BLaER1 (cell line): ENCODE data around the gene LZTS2.
A peak's percentile ranks its signal among the peaks of the same experiment; 100 is the strongest.

ENCODE experiments used
- H3K27ac ChIP-seq: shearing (Covaris generic); formaldehyde crosslinking; 2 replicates; pipeline ENCODE4 v1.8.1; 2022
- H3K27me3 ChIP-seq: shearing (Covaris generic); formaldehyde crosslinking; 2 replicates; pipeline ENCODE4 v1.8.1; 2022
- H3K36me3 ChIP-seq: shearing (Covaris generic); formaldehyde crosslinking; 2 replicates; pipeline ENCODE4 v1.8.1; 2022
- H3K4me1 ChIP-seq: shearing (Covaris generic); formaldehyde crosslinking; 2 replicates; pipeline ENCODE4 v1.8.1; 2022
- H3K4me2 ChIP-seq: shearing (Covaris generic); formaldehyde crosslinking; 2 replicates; pipeline ENCODE4 v1.8.1; 2022
- H3K4me3 ChIP-seq: shearing (Covaris generic); formaldehyde crosslinking; 2 replicates; pipeline ENCODE4 v1.8.1; 2022
- H3K9ac ChIP-seq: shearing (Covaris generic); formaldehyde crosslinking; 2 replicates; pipeline ENCODE4 v1.8.1; 2022
- H3K9me3 ChIP-seq: shearing (Covaris generic); formaldehyde crosslinking; 2 replicates; pipeline ENCODE4 v1.8.1; 2022
- H4K20me1 ChIP-seq: shearing (Covaris generic); formaldehyde crosslinking; 2 replicates; pipeline ENCODE4 v1.8.1; 2022
- Cebpa-rat ChIP-seq: shearing (Covaris generic); IDR thresholded peaks from 2 replicates; pipeline ENCODE4 v1.8.1; 2022

Gene LZTS2, protein sequence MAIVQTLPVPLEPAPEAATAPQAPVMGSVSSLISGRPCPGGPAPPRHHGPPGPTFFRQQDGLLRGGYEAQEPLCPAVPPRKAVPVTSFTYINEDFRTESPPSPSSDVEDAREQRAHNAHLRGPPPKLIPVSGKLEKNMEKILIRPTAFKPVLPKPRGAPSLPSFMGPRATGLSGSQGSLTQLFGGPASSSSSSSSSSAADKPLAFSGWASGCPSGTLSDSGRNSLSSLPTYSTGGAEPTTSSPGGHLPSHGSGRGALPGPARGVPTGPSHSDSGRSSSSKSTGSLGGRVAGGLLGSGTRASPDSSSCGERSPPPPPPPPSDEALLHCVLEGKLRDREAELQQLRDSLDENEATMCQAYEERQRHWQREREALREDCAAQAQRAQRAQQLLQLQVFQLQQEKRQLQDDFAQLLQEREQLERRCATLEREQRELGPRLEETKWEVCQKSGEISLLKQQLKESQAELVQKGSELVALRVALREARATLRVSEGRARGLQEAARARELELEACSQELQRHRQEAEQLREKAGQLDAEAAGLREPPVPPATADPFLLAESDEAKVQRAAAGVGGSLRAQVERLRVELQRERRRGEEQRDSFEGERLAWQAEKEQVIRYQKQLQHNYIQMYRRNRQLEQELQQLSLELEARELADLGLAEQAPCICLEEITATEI

DNA sequence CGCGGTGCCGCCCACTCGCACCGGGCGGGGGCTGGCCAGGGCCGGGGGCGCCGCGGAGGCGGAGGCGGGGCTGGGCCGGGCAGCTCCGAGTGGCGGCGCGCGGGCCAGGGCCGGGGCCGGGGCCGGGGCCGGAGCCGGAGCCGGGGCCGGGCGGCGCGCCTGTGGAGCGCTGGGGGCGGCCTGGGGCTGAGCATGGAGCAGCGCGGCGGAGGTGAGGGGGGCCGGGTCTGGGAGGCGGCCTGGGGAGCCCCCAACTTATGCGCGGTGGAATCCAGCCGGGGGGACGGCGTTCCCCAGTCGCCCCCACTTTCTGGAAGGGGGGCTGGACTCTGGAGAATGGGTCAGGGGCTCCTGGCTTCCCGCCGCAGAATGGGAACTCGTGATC lies at the start of gene LZTS2:
Gene LZTS2, plus strand, starts transcription at position 67 of the 385 bp plus-strand sequence. CDS start 2,731 bp downstream, outside the sequence.
- peak within 1 kb of the TSS; percentile 98 for H3K9ac ChIP-seq
- H3K4me1 ChIP-seq: peaks cover 44% of the 10 kb centered on the region
- peak within 1 kb of the TSS; percentile 98 for H3K27ac ChIP-seq
- H4K20me1 ChIP-seq: peaks cover 35% of the 10 kb centered on the region
- no peak for TF ChIP-seq Cebpa-rat
- peaks cover 37% of the 10 kb centered on the region for H3K36me3 ChIP-seq
- H3K4me3 ChIP-seq: peak within 1 kb of the TSS; percentile 92
- no peaks in the 10 kb centered on the region for H3K27me3 ChIP-seq
- H3K9me3 ChIP-seq: no peaks in the 10 kb centered on the region
- H3K4me2 ChIP-seq: peak within 1 kb of the TSS; percentile 99

DNA sequence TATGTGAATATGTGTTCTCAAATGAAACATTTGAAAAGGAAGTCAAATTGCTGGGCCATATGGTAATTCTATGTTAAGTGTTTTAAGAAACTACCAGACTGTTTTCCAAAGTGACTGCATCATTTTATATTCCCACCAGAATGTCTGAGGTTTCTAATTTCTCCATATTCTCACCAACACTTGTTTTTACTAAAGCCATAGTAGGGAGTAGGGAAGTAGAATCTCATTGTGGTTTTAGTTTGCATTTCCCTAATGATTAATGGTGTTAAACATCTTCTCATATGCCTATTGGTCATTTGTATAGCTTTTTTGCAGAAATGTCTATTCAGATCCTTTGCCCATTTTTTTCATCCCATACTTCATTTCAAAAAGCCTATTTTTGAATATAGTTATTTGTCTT lies 39.4 kb upstream of the LZTS2 start:
- no peak overlapping the region for H3K9ac ChIP-seq
- no peaks in the 10 kb centered on the region for H3K4me1 ChIP-seq
- no peaks in the 10 kb centered on the region for H3K27me3 ChIP-seq
- peaks cover 83% of the 10 kb centered on the region for H3K36me3 ChIP-seq
- no peak overlapping the region for H3K4me2 ChIP-seq
- no peak overlapping the region for H3K27ac ChIP-seq
- no peaks in the 10 kb centered on the region for H3K9me3 ChIP-seq
- no peaks in the 10 kb centered on the region for H4K20me1 ChIP-seq
- no peak for TF ChIP-seq Cebpa-rat
- H3K4me3 ChIP-seq: no peak overlapping the region

DNA sequence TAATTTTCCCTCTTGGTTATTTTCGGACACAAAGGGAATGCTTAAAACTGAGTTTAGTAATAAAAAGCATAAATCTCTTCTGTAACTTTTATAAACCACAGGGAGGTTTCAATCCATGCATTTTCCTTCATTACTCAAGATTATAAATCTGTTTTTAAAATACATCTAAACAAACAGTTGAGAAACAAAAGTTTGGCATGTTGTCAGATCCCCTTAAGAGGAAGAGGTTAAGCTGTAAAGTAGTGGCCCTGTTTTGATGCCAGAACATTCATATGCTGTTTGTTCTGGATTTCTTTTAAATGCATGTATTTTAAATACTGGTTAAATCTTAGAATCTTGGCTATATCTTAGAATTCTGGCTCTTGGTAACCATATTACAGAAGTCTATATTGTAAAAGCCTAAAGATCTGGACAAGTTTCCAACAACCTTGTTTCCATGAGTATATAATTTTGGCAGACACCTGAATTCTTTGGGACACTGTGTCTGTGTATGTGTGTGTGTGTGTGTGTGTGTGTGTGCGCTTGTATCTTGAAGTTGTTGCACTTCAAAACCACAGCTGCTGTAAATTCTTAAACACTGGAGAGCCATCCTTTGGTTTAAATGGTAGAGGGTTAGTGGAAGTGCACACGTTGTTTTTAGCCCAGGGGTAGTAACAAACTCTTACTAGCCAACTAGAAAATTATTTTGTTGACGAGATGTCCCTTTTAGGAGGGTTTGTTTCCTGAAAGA lies 37.1 kb upstream of the LZTS2 start:
- no peaks in the 10 kb centered on the region for H3K27me3 ChIP-seq
- no peaks in the 10 kb centered on the region for H3K9me3 ChIP-seq
- H3K4me1 ChIP-seq: no peaks in the 10 kb centered on the region
- TF ChIP-seq Cebpa-rat: no peak
- no peaks in the 10 kb centered on the region for H4K20me1 ChIP-seq
- H3K9ac ChIP-seq: no peak overlapping the region
- no peak overlapping the region for H3K27ac ChIP-seq
- H3K4me2 ChIP-seq: no peak overlapping the region
- H3K36me3 ChIP-seq: peaks cover 79% of the 10 kb centered on the region
- no peak overlapping the region for H3K4me3 ChIP-seq

DNA sequence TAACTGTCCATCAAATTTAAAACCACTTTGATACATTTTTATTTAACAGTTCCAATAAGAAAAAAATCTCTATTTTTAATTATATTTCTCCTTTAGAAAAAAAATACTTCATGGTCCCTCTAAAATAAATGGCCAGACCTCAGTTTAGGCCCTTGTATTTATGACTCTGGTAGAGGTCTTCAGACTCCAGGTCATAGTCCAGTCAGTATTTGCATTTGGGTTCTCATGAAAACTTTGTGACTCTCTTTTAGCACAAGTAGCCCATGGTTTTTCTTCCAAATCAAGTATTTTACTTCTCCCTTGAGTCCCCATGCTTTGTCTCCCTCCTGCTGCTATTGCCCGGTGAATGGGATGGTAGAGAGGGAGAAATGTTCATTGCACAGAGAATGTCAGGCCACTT lies 35.8 kb upstream of the LZTS2 start:
- Histone ChIP-seq H3K4me1 (peaks cover 3% of the 10 kb centered on the region; the same call in 1 of the 2 replicates), H3K9me3 (no peaks in the 10 kb centered on the region), H3K36me3 (peaks cover 68% of the 10 kb centered on the region), H3K4me2 (no peak overlapping the region), H3K9ac (no peak overlapping the region), H3K4me3 (no peak overlapping the region), H3K27me3 (no peaks in the 10 kb centered on the region), H4K20me1 (no peaks in the 10 kb centered on the region), H3K27ac (no peak overlapping the region)
- TF ChIP-seq Cebpa-rat: no peak

DNA sequence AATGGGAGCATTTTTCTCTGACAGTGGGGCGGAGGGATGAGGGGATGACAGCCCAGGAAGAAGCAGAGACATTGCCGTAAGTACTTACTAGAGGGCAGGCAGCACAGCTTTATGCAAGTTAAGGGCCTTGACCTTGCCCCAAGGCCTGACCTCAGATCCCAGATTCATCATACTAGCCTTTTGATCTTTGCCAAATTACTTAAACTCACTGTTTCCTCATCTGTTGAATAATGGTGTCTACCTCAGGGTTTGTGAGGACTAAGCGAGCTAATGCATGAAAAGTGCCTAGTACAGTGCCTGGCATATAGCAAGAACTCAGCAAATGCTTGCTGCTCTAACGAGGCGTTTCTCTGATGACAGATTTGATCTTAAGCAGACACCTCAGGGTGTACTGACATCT lies 33.8 kb upstream of the LZTS2 start:
- H3K4me2 ChIP-seq: no peak overlapping the region
- H3K27ac ChIP-seq: no peak overlapping the region
- no peaks in the 10 kb centered on the region for H3K27me3 ChIP-seq
- H3K9me3 ChIP-seq: no peaks in the 10 kb centered on the region
- no peak for TF ChIP-seq Cebpa-rat
- peaks cover 16% of the 10 kb centered on the region for H3K4me1 ChIP-seq
- H3K4me3 ChIP-seq: no peak overlapping the region
- H4K20me1 ChIP-seq: no peaks in the 10 kb centered on the region
- H3K9ac ChIP-seq: no peak overlapping the region
- H3K36me3 ChIP-seq: peaks cover 52% of the 10 kb centered on the region

DNA sequence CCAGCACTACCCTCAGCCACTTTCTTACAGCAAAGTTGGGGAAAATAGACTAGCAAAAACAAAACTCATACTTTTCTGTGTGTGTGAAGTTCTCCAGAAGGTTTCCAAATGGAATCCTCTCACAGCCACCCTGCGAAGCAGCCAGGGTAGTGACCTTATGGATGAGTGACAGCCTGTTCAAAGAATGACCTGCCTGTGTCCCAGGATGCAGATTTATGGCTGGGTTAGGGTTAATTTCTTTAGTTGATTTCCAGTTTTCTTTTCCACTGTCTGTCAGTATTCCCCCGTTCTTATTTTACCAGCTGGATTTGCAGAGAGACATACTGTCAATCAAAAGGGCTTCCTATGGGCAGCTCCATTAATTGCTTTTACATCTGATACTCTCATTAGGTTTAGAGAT lies 32.7 kb upstream of the LZTS2 start:
- H3K36me3 ChIP-seq: peaks cover 49% of the 10 kb centered on the region
- no peaks in the 10 kb centered on the region for H3K9me3 ChIP-seq
- H3K4me3 ChIP-seq: no peak overlapping the region
- no peak overlapping the region for H3K9ac ChIP-seq
- no peak overlapping the region for H3K27ac ChIP-seq
- no peak for TF ChIP-seq Cebpa-rat
- H3K27me3 ChIP-seq: no peaks in the 10 kb centered on the region
- peaks cover 16% of the 10 kb centered on the region for H3K4me1 ChIP-seq
- no peak overlapping the region for H3K4me2 ChIP-seq
- no peaks in the 10 kb centered on the region for H4K20me1 ChIP-seq

DNA sequence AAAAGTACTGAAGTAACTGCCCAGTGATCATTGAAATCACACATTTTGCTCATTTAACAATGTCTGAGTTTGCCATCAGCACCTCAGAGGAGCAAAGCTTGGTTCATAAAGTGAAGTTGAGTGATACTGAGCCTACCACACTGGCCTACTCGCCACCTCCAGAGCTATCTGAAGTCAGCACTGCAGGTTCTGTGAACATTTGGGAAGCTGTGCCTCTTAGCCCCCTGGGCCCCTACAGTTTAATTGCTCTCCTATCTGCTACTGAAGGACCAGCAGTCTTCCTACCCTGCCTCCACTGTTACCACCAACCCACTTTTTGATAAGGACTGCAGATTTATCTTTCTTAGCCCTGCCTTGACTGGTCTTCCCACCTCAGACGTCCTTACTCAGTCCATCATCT lies 32.3 kb upstream of the LZTS2 start:
- no peak overlapping the region for H3K9ac ChIP-seq
- no peak overlapping the region for H3K4me3 ChIP-seq
- H3K9me3 ChIP-seq: no peaks in the 10 kb centered on the region

DNA sequence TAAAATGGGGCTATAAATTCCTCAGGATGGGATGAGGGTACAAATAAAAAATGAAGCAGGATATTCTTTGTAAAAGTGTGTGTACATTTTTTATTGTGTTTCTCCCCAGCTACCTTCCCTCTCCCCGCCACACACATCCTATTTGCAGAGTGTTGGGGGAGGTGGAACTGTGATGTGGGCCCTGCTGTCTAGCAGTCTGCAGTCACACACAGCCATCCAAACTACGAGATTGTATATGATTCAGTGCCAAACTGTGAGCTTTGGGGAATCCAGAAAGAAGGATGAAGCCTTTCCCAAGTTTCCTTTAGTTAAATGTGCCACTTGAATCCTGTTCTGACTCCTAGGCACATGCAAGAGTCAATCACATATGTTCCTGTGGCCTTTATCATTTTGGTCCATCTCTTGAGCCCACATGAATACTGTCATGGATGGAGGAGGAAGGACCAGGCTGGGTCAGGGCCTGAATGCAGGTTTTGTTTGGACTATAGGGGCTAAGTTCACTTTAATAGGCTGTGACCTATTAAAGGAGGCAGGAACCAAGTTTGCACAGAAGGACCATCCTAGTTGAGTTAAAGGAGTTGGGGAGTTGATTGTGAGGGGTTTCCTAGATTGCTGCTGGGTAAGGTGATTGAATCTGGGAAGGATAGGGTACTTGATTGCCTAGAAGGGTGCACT lies 31.4 kb upstream of the LZTS2 start:
- H3K27me3 ChIP-seq: no peaks in the 10 kb centered on the region
- H3K36me3 ChIP-seq: peaks cover 36% of the 10 kb centered on the region
- H4K20me1 ChIP-seq: no peaks in the 10 kb centered on the region
- H3K27ac ChIP-seq: no peak overlapping the region
- H3K9me3 ChIP-seq: no peaks in the 10 kb centered on the region
- TF ChIP-seq Cebpa-rat: no peak
- H3K4me1 ChIP-seq: peaks cover 16% of the 10 kb centered on the region
- no peak overlapping the region for H3K4me3 ChIP-seq
- H3K4me2 ChIP-seq: peak overlapping the region; percentile 100; the same call in 1 of the 2 replicates
- no peak overlapping the region for H3K9ac ChIP-seq

More for the DNA sequence above, 32.3 kb upstream of the LZTS2 start:
- Histone ChIP-seq H3K4me1 (peaks cover 16% of the 10 kb centered on the region), H4K20me1 (no peaks in the 10 kb centered on the region), H3K36me3 (peaks cover 44% of the 10 kb centered on the region), H3K27me3 (no peaks in the 10 kb centered on the region), H3K4me2 (no peak overlapping the region), H3K27ac (no peak overlapping the region)
- TF ChIP-seq Cebpa-rat: no peak

DNA sequence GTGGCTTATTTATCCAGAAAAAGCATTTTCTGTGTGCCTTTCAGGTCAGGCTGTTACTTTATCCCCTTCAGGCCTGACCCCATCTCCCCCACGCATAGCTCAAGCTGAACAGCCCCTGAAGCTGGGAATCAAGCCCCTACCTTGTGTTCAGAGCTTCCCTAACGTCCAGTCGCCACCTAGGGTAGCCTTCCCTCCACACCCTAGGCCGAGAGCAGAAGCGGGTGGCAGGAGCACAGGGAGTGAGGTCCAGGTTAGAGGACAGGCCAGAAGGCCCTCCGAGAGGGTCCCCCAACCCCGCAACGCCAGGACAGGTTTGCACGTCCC lies 30.8 kb upstream of the LZTS2 start:
- Histone ChIP-seq H3K36me3 (peaks cover 32% of the 10 kb centered on the region), H3K4me1 (peaks cover 16% of the 10 kb centered on the region), H4K20me1 (no peaks in the 10 kb centered on the region), H3K9ac (peak overlapping the region; percentile 50; the same call in 1 of the 2 replicates), H3K9me3 (no peaks in the 10 kb centered on the region), H3K27me3 (no peaks in the 10 kb centered on the region), H3K4me2 (peak overlapping the region; percentile 100), H3K27ac (no peak overlapping the region), H3K4me3 (peak overlapping the region; percentile 74)
- TF ChIP-seq Cebpa-rat: no peak
